Measurements from ENCODE around the gene MLLT10. TPM values are rescaled to one million over a fixed set of nuclear protein-coding genes. Genes with fewer than 3 reads are reported as not detected.

Gene MLLT10
- total and polyA plus RNA-seq, 8 donors: 39.9 to 55.2 (median 49.2) TPM

DNA sequence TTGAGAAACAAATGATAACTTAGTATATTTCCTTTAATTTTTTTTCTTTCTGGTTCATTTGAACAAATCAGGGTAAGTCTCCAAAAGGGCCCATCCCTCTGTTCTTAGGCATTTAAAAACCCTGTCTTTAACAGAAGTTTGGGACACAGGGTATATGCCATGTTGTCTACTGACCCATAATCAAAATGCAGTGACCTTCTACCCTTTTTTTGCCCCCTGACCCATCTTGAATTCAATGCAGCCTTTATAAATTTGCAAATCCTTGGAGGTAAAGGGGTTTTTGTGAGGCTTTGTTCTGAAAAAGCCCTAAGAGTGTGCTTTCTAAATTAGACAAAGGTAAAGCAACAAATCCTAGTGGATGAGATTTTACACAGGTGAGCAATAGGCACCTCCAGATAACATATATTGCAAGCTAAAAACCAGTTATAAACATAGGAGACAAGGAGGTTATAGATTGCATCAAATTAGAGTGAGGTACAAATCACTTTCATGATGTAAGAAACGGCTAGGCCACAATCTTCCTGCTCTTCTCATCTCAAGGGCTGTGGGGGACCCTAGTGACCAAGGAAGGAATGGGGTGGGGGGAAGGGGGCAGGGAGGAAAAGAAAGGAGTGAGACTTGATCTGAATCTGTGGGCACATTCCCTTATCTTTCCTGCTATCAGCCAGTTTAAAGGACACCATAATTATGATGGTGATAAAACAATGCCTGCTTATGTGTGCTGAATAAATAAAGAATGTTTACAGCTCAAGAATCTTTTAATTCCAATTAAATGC is 11.2 kb upstream of the MLLT10 start:
- H3K9me3 ChIP-seq: no peaks in the 10 kb centered on the region
- intact Hi-C loops (cut with DNase I): no loop called here
- peaks cover 1 to 43% of the 10 kb centered on the region in 2 donors for H3K4me1 ChIP-seq
- ATAC-seq (no peak), DNase-seq (no peak)
- no peak overlapping the region for H3K27ac ChIP-seq
- no peaks in the 10 kb centered on the region for H3K36me3 ChIP-seq
- H3K27me3 ChIP-seq: peaks cover 0 to 36% of the 10 kb centered on the region in 2 donors
- TF ChIP-seq, protein P1, sequence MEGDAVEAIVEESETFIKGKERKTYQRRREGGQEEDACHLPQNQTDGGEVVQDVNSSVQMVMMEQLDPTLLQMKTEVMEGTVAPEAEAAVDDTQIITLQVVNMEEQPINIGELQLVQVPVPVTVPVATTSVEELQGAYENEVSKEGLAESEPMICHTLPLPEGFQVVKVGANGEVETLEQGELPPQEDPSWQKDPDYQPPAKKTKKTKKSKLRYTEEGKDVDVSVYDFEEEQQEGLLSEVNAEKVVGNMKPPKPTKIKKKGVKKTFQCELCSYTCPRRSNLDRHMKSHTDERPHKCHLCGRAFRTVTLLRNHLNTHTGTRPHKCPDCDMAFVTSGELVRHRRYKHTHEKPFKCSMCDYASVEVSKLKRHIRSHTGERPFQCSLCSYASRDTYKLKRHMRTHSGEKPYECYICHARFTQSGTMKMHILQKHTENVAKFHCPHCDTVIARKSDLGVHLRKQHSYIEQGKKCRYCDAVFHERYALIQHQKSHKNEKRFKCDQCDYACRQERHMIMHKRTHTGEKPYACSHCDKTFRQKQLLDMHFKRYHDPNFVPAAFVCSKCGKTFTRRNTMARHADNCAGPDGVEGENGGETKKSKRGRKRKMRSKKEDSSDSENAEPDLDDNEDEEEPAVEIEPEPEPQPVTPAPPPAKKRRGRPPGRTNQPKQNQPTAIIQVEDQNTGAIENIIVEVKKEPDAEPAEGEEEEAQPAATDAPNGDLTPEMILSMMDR (IDR thresholded peaks at IDR 0.05): no peak
- H3K4me3 ChIP-seq: no peak overlapping the region

DNA sequence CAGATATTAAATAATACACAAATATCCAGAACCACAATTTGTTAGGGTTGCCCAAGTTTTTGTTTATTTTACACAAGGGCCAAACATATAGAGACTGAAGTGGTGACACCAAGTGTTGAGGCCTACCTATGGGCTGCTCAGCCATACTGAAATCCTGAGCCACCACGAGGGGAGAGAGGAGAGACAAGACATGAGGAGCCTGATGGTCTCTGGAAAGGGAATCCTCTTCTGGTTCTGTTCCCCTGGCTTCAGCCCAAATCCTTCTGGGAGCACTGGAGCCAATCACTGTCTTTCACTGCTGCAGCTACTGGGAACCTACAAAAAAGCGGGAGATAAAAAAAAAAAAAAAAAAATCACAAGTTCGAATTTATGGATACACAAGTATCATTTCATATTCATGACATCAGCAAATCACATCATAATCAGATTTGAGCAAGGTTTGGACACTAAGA is 10.4 kb upstream of the MLLT10 start:
- no peak overlapping the region for H3K4me3 ChIP-seq
- no peaks in the 10 kb centered on the region for H3K9me3 ChIP-seq
- intact Hi-C loops (cut with DNase I): no loop called here
- H3K27ac ChIP-seq: peak overlapping the region; percentile 95 to 96
- DNase-seq (peak in 1 of 4 donors; percentile 76), ATAC-seq (no peak)
- H3K27me3 ChIP-seq: peaks cover 0 to 28% of the 10 kb centered on the region in 2 donors
- H3K4me1 ChIP-seq: peaks cover 6 to 42% of the 10 kb centered on the region in 2 donors
- TF ChIP-seq, protein P1 (IDR thresholded peaks at IDR 0.05): no peak
- no peaks in the 10 kb centered on the region for H3K36me3 ChIP-seq

DNA sequence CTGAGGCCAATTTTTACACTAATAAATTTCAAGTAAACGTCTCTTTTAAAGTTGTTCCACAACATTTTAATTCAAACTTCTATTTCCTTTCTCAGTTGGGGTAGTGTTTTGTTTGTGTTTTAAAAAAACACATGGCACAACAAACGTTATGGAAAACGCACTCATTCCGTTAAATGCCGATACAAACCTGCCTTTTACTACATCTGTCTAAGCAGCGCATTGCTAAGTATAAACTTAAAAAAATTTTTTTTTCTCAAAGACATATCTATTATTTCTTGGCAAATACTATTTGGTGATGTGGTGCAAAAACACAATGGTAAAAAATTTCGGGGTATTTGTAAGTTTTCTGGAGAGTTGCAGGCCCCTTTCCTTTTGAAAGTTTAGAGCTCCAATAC is 9.9 kb upstream of the MLLT10 start:
- H3K4me3 ChIP-seq: no peak overlapping the region
- no peaks in the 10 kb centered on the region for H3K36me3 ChIP-seq
- TF ChIP-seq, protein P1 (IDR thresholded peaks at IDR 0.05): no peak
- no peak for DNase-seq
- no peak for ATAC-seq
- intact Hi-C loops (cut with DNase I): no loop called here
- peaks cover 6 to 37% of the 10 kb centered on the region in 2 donors for H3K4me1 ChIP-seq
- no peaks in the 10 kb centered on the region for H3K9me3 ChIP-seq
- H3K27me3 ChIP-seq: peaks cover 0 to 23% of the 10 kb centered on the region in 2 donors
- H3K27ac ChIP-seq: peak overlapping the region; percentile 95 to 96

DNA sequence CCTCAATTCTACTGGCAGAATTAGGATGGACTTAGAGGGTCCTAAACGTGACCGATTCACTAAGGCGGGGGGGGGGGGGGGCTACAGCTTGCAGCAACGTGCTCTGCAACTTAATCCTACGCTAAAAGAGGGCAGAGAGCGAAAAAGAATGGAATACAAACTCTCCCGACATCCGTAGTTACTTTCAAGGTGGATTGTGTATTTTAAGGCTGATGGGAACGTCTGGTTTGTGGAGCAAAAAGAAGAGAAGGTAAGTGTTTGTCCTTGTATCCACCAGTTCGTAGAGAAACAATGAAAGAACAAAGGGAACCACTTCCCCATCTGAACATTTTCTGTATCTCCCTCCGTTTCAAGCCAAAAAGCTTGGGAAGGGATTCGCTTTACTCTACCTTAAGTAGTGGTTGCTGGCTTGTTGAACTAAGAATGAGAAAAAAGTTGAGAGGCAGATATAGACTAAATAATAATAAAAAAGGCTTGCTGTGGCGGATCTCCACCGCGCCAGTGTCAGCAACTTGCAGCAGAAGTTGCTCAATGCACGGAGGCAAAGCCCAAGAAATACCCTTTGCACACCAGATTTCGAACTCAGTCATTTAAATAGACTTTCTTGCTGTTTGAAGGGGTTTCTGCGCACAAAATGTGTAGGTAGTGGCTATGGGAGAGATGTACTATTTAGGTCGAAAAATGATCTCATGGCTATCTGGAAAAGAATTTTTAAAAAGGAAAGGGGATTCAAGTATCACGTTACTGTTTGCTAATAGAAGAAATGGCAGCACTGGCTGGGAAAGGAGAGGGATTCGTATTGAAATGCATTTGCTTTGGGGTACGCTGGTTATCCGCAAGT is 9.3 kb upstream of the MLLT10 start:
- Histone ChIP-seq H3K27me3 (peaks cover 0 to 17% of the 10 kb centered on the region in 2 donors), H3K27ac (peak overlapping the region; percentile 95 to 96), H3K4me1 (peaks cover 6 to 30% of the 10 kb centered on the region in 2 donors), H3K36me3 (no peaks in the 10 kb centered on the region), H3K4me3 (peak overlapping the region; percentile 63 to 69), H3K9me3 (no peaks in the 10 kb centered on the region)
- TF ChIP-seq, protein P1 (IDR thresholded peaks at IDR 0.05): no peak
- intact Hi-C loops (cut with DNase I): no loop called here
- DNase-seq: peak in 2 of 4 donors; percentile 49 to 64
- no peak for ATAC-seq
